ENCODE data around the gene PPP2R2B.

Gene PPP2R2B

GRCh38 chr5:146640285-146640896 lies 238.2 kb downstream of the PPP2R2B start:
- H2AK5ac ChIP-seq (ENCODE audit: low read length): no peak overlapping the region
- no peak overlapping the region for H4K8ac ChIP-seq (ENCODE audit: low read depth, low read length)
- no peak overlapping the region for H2BK5ac ChIP-seq (ENCODE audit: low read length)
- H3K9ac ChIP-seq (ENCODE audit: low read length): no peak overlapping the region
- H2BK15ac ChIP-seq (replicated peaks; ENCODE audit: low read depth): no peak overlapping the region
- no CpG with 5 or more reads among the region's 7 CpGs for WGBS (ENCODE audit: extremely low coverage, insufficient coverage, low lambda C conversion rate)
- no peaks in the 10 kb centered on the region for H3K4me1 ChIP-seq (ENCODE audit: control insufficient read depth, low read depth, low read length)
- no peak overlapping the region for H3K18ac ChIP-seq (ENCODE audit: low read length)
- no peaks in the 10 kb centered on the region for H3K36me3 ChIP-seq (ENCODE audit: control insufficient read depth, insufficient read depth, low read length)
- H3K27ac ChIP-seq (ENCODE audit: low read depth, low read length): no peak overlapping the region
- no peak overlapping the region for H3K4me3 ChIP-seq (ENCODE audit: low read length)
- H3K4me2 ChIP-seq (ENCODE audit: low read length): no peak overlapping the region
- H3K79me2 ChIP-seq (ENCODE audit: control insufficient read depth, insufficient read depth, low read length): no peaks in the 10 kb centered on the region
- no peak overlapping the region for H4K5ac ChIP-seq (ENCODE audit: low read length)
- H3K27me3 ChIP-seq (ENCODE audit: insufficient read depth, low read length, poor library complexity): no peaks in the 10 kb centered on the region
- H3K23ac ChIP-seq (ENCODE audit: low read length): no peak overlapping the region
- no peak overlapping the region for H3K4ac ChIP-seq (ENCODE audit: low read depth, low read length)
- DNase-seq: peak; percentile 18
- no peaks in the 10 kb centered on the region for H3K79me1 ChIP-seq (ENCODE audit: low read length)
- no peak overlapping the region for H2BK120ac ChIP-seq (ENCODE audit: low read depth, low read length)
- no peak overlapping the region for H3K56ac ChIP-seq (ENCODE audit: low read length)

- Histone ChIP-seq H3K4me2 (ENCODE audit: low read length) (no peak overlapping the region), H3K4me3 (ENCODE audit: low read length) (no peak overlapping the region), H2BK15ac (replicated peaks; ENCODE audit: low read depth) (no peak overlapping the region), H3K79me1 (ENCODE audit: low read length) (no peaks in the 10 kb centered on the region), H4K5ac (ENCODE audit: low read length) (no peak overlapping the region), H3K23ac (ENCODE audit: low read length) (no peak overlapping the region), H2AK5ac (ENCODE audit: low read length) (no peak overlapping the region), H3K79me2 (ENCODE audit: control insufficient read depth, insufficient read depth, low read length) (no peaks in the 10 kb centered on the region), H3K18ac (ENCODE audit: low read length) (no peak overlapping the region), H2BK120ac (ENCODE audit: low read depth, low read length) (no peak overlapping the region), H3K56ac (ENCODE audit: low read length) (no peak overlapping the region), H3K9ac (ENCODE audit: low read length) (no peak overlapping the region), H3K27me3 (ENCODE audit: insufficient read depth, low read length, poor library complexity) (no peaks in the 10 kb centered on the region), H3K27ac (ENCODE audit: low read depth, low read length) (no peak overlapping the region), H2BK5ac (ENCODE audit: low read length) (no peak overlapping the region), H3K4ac (ENCODE audit: low read depth, low read length) (no peak overlapping the region), H3K36me3 (ENCODE audit: control insufficient read depth, insufficient read depth, low read length) (no peaks in the 10 kb centered on the region), H4K8ac (ENCODE audit: low read depth, low read length) (no peak overlapping the region), H3K4me1 (ENCODE audit: control insufficient read depth, low read depth, low read length) (no peaks in the 10 kb centered on the region)
- WGBS (ENCODE audit: extremely low coverage, insufficient coverage, low lambda C conversion rate): no CpG with 5 or more reads among the region's 3 CpGs
- DNase-seq: no peak
These were observed 243.1 kb downstream of the PPP2R2B start for GRCh38 chr5:146635443-146635842.

- no peaks in the 10 kb centered on the region for H3K4me1 ChIP-seq (ENCODE audit: control insufficient read depth, low read depth, low read length)
- H3K4ac ChIP-seq (ENCODE audit: low read depth, low read length): no peak overlapping the region
- no CpG with 5 or more reads among the region's 8 CpGs for WGBS (ENCODE audit: extremely low coverage, insufficient coverage, low lambda C conversion rate)
- H3K9ac ChIP-seq (ENCODE audit: low read length): no peak overlapping the region
- H3K27me3 ChIP-seq (ENCODE audit: insufficient read depth, low read length, poor library complexity): no peaks in the 10 kb centered on the region
- no peak overlapping the region for H2BK5ac ChIP-seq (ENCODE audit: low read length)
- no peak overlapping the region for H2AK5ac ChIP-seq (ENCODE audit: low read length)
- no peaks in the 10 kb centered on the region for H3K36me3 ChIP-seq (ENCODE audit: control insufficient read depth, insufficient read depth, low read length)
- H4K5ac ChIP-seq (ENCODE audit: low read length): no peak overlapping the region
- no peak overlapping the region for H3K23ac ChIP-seq (ENCODE audit: low read length)
- no peak overlapping the region for H3K4me3 ChIP-seq (ENCODE audit: low read length)
- H3K56ac ChIP-seq (ENCODE audit: low read length): no peak overlapping the region
- H3K79me2 ChIP-seq (ENCODE audit: control insufficient read depth, insufficient read depth, low read length): no peaks in the 10 kb centered on the region
- H2BK120ac ChIP-seq (ENCODE audit: low read depth, low read length): no peak overlapping the region
- H3K18ac ChIP-seq (ENCODE audit: low read length): no peak overlapping the region
- no peak overlapping the region for H3K27ac ChIP-seq (ENCODE audit: low read depth, low read length)
- H3K79me1 ChIP-seq (ENCODE audit: low read length): no peaks in the 10 kb centered on the region
- H3K4me2 ChIP-seq (ENCODE audit: low read length): no peak overlapping the region
- H2BK15ac ChIP-seq (replicated peaks; ENCODE audit: low read depth): no peak overlapping the region
- no peak for DNase-seq
- no peak overlapping the region for H4K8ac ChIP-seq (ENCODE audit: low read depth, low read length)
These were observed 245.2 kb downstream of the PPP2R2B start for GRCh38 chr5:146633323-146633764.

- H3K4ac ChIP-seq (ENCODE audit: low read depth, low read length): no peak overlapping the region
- no peak overlapping the region for H3K27ac ChIP-seq (ENCODE audit: low read depth, low read length)
- no peaks in the 10 kb centered on the region for H3K79me1 ChIP-seq (ENCODE audit: low read length)
- no peak overlapping the region for H2BK5ac ChIP-seq (ENCODE audit: low read length)
- no peak for DNase-seq
- no peak overlapping the region for H3K56ac ChIP-seq (ENCODE audit: low read length)
- no peak overlapping the region for H2AK5ac ChIP-seq (ENCODE audit: low read length)
- WGBS (ENCODE audit: extremely low coverage, insufficient coverage, low lambda C conversion rate): no CpG with 5 or more reads among the region's 8 CpGs
- H3K23ac ChIP-seq (ENCODE audit: low read length): no peak overlapping the region
- no peaks in the 10 kb centered on the region for H3K27me3 ChIP-seq (ENCODE audit: insufficient read depth, low read length, poor library complexity)
- no peaks in the 10 kb centered on the region for H3K36me3 ChIP-seq (ENCODE audit: control insufficient read depth, insufficient read depth, low read length)
- H3K4me2 ChIP-seq (ENCODE audit: low read length): no peak overlapping the region
- H3K4me1 ChIP-seq (ENCODE audit: control insufficient read depth, low read depth, low read length): no peaks in the 10 kb centered on the region
- H2BK120ac ChIP-seq (ENCODE audit: low read depth, low read length): no peak overlapping the region
- no peak overlapping the region for H4K5ac ChIP-seq (ENCODE audit: low read length)
- H3K79me2 ChIP-seq (ENCODE audit: control insufficient read depth, insufficient read depth, low read length): no peaks in the 10 kb centered on the region
- H3K9ac ChIP-seq (ENCODE audit: low read length): no peak overlapping the region
- no peak overlapping the region for H3K4me3 ChIP-seq (ENCODE audit: low read length)
- no peak overlapping the region for H3K18ac ChIP-seq (ENCODE audit: low read length)
- H4K8ac ChIP-seq (ENCODE audit: low read depth, low read length): no peak overlapping the region
- H2BK15ac ChIP-seq (replicated peaks; ENCODE audit: low read depth): no peak overlapping the region
These were observed 245.8 kb downstream of the PPP2R2B start for GRCh38 chr5:146632620-146633322.

GRCh38 chr5:146630472-146630871 lies 248.1 kb downstream of the PPP2R2B start:
- no peak overlapping the region for H3K27ac ChIP-seq (ENCODE audit: low read depth, low read length)
- H3K79me2 ChIP-seq (ENCODE audit: control insufficient read depth, insufficient read depth, low read length): no peaks in the 10 kb centered on the region
- no CpG with 5 or more reads among the region's 3 CpGs for WGBS (ENCODE audit: extremely low coverage, insufficient coverage, low lambda C conversion rate)
- H3K79me1 ChIP-seq (ENCODE audit: low read length): no peaks in the 10 kb centered on the region
- H3K36me3 ChIP-seq (ENCODE audit: control insufficient read depth, insufficient read depth, low read length): no peaks in the 10 kb centered on the region
- H3K4me3 ChIP-seq (ENCODE audit: low read length): no peak overlapping the region
- no peak overlapping the region for H2BK120ac ChIP-seq (ENCODE audit: low read depth, low read length)
- H2BK15ac ChIP-seq (replicated peaks; ENCODE audit: low read depth): no peak overlapping the region
- no peaks in the 10 kb centered on the region for H3K4me1 ChIP-seq (ENCODE audit: control insufficient read depth, low read depth, low read length)
- no peak overlapping the region for H3K4ac ChIP-seq (ENCODE audit: low read depth, low read length)
- H3K9ac ChIP-seq (ENCODE audit: low read length): no peak overlapping the region
- H3K23ac ChIP-seq (ENCODE audit: low read length): no peak overlapping the region
- H4K5ac ChIP-seq (ENCODE audit: low read length): no peak overlapping the region
- H3K56ac ChIP-seq (ENCODE audit: low read length): no peak overlapping the region
- no peak overlapping the region for H4K8ac ChIP-seq (ENCODE audit: low read depth, low read length)
- H3K4me2 ChIP-seq (ENCODE audit: low read length): no peak overlapping the region
- DNase-seq: no peak
- H3K18ac ChIP-seq (ENCODE audit: low read length): no peak overlapping the region
- no peaks in the 10 kb centered on the region for H3K27me3 ChIP-seq (ENCODE audit: insufficient read depth, low read length, poor library complexity)
- no peak overlapping the region for H2BK5ac ChIP-seq (ENCODE audit: low read length)
- H2AK5ac ChIP-seq (ENCODE audit: low read length): no peak overlapping the region

Data from mesendoderm (in vitro differentiated cells).